HepG2 (cell line): ENCODE measurements around the gene CRY1. TPM values are rescaled to one million over a fixed set of nuclear protein-coding genes. Genes with fewer than 3 reads are reported as not detected.

Experiments
- AHR ChIP-seq: IDR thresholded peaks from 2 replicates; pipeline ENCODE4 v1.6.1; 2018; ENCODE audit warnings: missing genetic modification reagents, missing compliant biosample characterization
- BRCA1 ChIP-seq: sonication (generic); formaldehyde crosslinking; IDR thresholded peaks from 2 replicates; pipeline ENCODE4 v1.4.0; 2020; ENCODE audit warnings: missing genetic modification reagents
- CREB1 ChIP-seq, 2 experiments: fragments of 450-650 bp in 1 of 2; IDR thresholded peaks; 2 replicates each; pipeline ENCODE4 v1.6.1; 2016 to 2017; ENCODE audit warnings: control low read depth in 1 of 2, mild to moderate bottlenecking in 1 of 2, missing compliant biosample characterization in 1 of 2, missing genetic modification characterization in 1 of 2
- ETV6 ChIP-seq: sonication (generic); formaldehyde crosslinking; conservative IDR thresholded peaks from 2 replicates; pipeline ENCODE4 v1.4.0; 2020; ENCODE audit warnings: missing genetic modification reagents
- HHEX ChIP-seq: IDR thresholded peaks from 2 replicates; pipeline ENCODE4 v1.6.1; 2016; ENCODE audit warnings: control low read depth
- KAT7 ChIP-seq: IDR thresholded peaks from 2 replicates; pipeline ENCODE4 v1.6.1; 2018; ENCODE audit warnings: borderline replicate concordance, missing compliant biosample characterization
- KDM3A ChIP-seq: IDR thresholded peaks from 2 replicates; pipeline ENCODE4 v1.6.1; 2018; ENCODE audit warnings: low read depth, missing compliant biosample characterization
- MAX ChIP-seq: IDR thresholded peaks from 2 replicates; pipeline ENCODE4 v1.6.1; 2012; ENCODE audit warnings: inconsistent platforms
- MLLT10 ChIP-seq: sonication (generic); formaldehyde crosslinking; IDR thresholded peaks from 2 replicates; pipeline ENCODE4 v1.4.0; 2020; ENCODE audit warnings: missing genetic modification reagents
- NFIB ChIP-seq: sonication (generic); formaldehyde crosslinking; IDR thresholded peaks from 2 replicates; pipeline ENCODE4 v1.9.0; 2021; ENCODE audit warnings: missing genetic modification reagents, mild to moderate bottlenecking, borderline replicate concordance
- NFYB ChIP-seq: sonication (generic); formaldehyde crosslinking; IDR thresholded peaks from 2 replicates; pipeline ENCODE4 v1.4.0; 2020; ENCODE audit warnings: missing genetic modification reagents
- REPIN1 ChIP-seq: sonication (generic); formaldehyde crosslinking; IDR thresholded peaks from 2 replicates; pipeline ENCODE4 v1.8.0; 2022; ENCODE audit warnings: missing genetic modification reagents, low read depth, mild to moderate bottlenecking, borderline replicate concordance
- SP2 ChIP-seq: sonication (generic); formaldehyde crosslinking; IDR thresholded peaks from 2 replicates; pipeline ENCODE4 v1.5.1; 2020; ENCODE audit warnings: mild to moderate bottlenecking, missing genetic modification reagents
- TFDP2 ChIP-seq: sonication (generic); formaldehyde crosslinking; IDR thresholded peaks from 2 replicates; pipeline ENCODE4 v1.4.0; 2020; ENCODE audit warnings: missing genetic modification reagents
- THAP11 ChIP-seq: IDR thresholded peaks from 2 replicates; pipeline ENCODE4 v1.6.1; 2016; ENCODE audit warnings: missing biosample characterization, missing genetic modification reagents
- ZBTB44 ChIP-seq: sonication (generic); formaldehyde crosslinking; IDR thresholded peaks from 2 replicates; pipeline ENCODE4 v1.4.0; 2020; ENCODE audit warnings: missing genetic modification reagents
- ZFP82 ChIP-seq: sonication (generic); formaldehyde crosslinking; IDR thresholded peaks from 2 replicates; pipeline ENCODE4 v1.5.1; 2020; ENCODE audit warnings: mild to moderate bottlenecking, missing genetic modification reagents, borderline replicate concordance
- ZMAT3 ChIP-seq: sonication (generic); formaldehyde crosslinking; conservative IDR thresholded peaks from 2 replicates; pipeline ENCODE4 v1.7.0; 2021; ENCODE audit warnings: missing genetic modification reagents
- ZNF33B ChIP-seq: sonication (generic); formaldehyde crosslinking; IDR thresholded peaks from 2 replicates; pipeline ENCODE4 v1.5.1; 2020; ENCODE audit warnings: mild to moderate bottlenecking, missing genetic modification reagents
- ZNF552 ChIP-seq: sonication (generic); formaldehyde crosslinking; IDR thresholded peaks from 2 replicates; pipeline ENCODE4 v1.9.0; 2022; ENCODE audit warnings: missing genetic modification reagents, mild to moderate bottlenecking, borderline replicate concordance
- ZNF672 ChIP-seq: sonication (generic); formaldehyde crosslinking; IDR thresholded peaks from 2 replicates; pipeline ENCODE4 v1.8.1; 2022; ENCODE audit warnings: missing genetic modification reagents
- ZNF891 ChIP-seq: sonication (generic); formaldehyde crosslinking; IDR thresholded peaks from 2 replicates; pipeline ENCODE4 v1.5.0; 2020; ENCODE audit warnings: mild to moderate bottlenecking, missing genetic modification reagents
- polyA plus RNA-seq, 8 experiments: library from polyadenylated mRNA; depleted of rRNA in 3 of 8; stranded (reverse) in 7 of 8; unstranded in 1 of 8; fragments of >200 nt; fragmentation: Illumina TruSeq in 4 of 8; extraction: Trizol in 4 of 8; gene quantifications; 2 replicates each; pipeline versions ENCODE4 v1.2.1 to v1.2.3, GENCODE V29; 2011 to 2016; ENCODE audit warnings: low read depth in 4 of 8, missing spikeins in 1 of 8, mixed read lengths in 1 of 8; ENCODE audit not compliant: insufficient read depth in 1 of 8
- total RNA-seq, 5 experiments: library from RNA; depleted of rRNA; stranded (reverse); fragments of >200 nt; fragmentation: Illumina TruSeq; extraction: Trizol; gene quantifications; 2 replicates each; pipeline ENCODE4 v1.2.3, GENCODE V29; 2016; ENCODE audit warnings: low read depth in 1 of 5
- TF ChIP-seq, protein P1 (sequence below): sonication (generic); formaldehyde crosslinking; IDR thresholded peaks from 2 replicates; pipeline ENCODE4 v1.5.1; 2020; ENCODE audit warnings: mild to moderate bottlenecking, moderate library complexity, missing genetic modification reagents
- TF ChIP-seq, protein P2 (sequence below): sonication (generic); formaldehyde crosslinking; IDR thresholded peaks from 2 replicates; pipeline ENCODE4 v1.4.0; 2020; ENCODE audit warnings: missing genetic modification reagents

CRY1 gene
- total and polyA plus RNA-seq, 2 of the 13 experiments (the other 11 are each of a cell fraction or from before 2014, with no cell fraction given) = 11.4 to 13.9 TPM

DNA sequence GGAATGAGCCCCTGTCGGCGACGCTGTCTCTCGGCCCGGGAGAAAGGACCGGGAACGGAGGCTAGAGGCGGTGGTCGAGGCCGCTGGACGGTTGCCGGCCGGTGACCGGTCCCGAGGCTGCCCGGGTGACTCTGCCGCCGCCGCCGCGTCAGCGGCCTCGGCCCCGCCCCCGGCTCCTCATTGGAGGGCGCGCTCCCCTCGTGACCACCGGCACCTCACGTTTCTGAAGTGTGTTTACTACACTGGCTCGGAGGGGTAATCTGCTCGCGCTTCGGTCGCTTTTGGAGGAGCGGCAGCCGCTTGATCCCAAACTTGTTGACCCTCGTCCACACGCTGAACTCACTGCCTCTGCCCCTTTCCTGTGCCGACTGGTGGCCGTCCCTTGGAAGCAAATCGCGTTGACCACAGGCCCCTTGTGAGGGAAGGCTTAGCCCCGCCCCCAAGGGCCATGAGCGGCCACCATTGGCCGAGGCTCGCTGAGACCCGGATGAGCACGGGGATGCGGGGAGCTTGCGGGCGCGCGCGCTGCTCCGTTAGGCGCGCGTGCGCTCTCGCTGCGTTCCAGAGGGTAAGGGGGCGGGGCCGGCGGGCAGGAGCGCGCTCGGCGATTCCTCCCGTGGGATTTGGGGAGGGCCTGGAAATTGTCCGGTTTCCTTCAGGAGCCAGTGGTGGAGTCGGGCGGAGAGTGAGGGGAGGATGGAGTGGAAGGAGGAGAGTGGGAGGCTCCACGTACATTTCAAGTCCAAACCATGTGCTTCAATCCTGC, at the start of gene CRY1 (continued):
- TF ChIP-seq, protein P1, sequence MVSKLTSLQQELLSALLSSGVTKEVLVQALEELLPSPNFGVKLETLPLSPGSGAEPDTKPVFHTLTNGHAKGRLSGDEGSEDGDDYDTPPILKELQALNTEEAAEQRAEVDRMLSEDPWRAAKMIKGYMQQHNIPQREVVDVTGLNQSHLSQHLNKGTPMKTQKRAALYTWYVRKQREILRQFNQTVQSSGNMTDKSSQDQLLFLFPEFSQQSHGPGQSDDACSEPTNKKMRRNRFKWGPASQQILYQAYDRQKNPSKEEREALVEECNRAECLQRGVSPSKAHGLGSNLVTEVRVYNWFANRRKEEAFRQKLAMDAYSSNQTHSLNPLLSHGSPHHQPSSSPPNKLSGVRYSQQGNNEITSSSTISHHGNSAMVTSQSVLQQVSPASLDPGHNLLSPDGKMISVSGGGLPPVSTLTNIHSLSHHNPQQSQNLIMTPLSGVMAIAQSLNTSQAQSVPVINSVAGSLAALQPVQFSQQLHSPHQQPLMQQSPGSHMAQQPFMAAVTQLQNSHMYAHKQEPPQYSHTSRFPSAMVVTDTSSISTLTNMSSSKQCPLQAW = peak; percentile 83
- TF ChIP-seq HHEX (CRISPR knock-in tag) = no peak
- no peak for TF ChIP-seq ZNF672
- peak; percentile 9 for TF ChIP-seq ZFP82
- TF ChIP-seq ZNF891 (CRISPR knock-in tag) = no peak
- TF ChIP-seq, protein P2, sequence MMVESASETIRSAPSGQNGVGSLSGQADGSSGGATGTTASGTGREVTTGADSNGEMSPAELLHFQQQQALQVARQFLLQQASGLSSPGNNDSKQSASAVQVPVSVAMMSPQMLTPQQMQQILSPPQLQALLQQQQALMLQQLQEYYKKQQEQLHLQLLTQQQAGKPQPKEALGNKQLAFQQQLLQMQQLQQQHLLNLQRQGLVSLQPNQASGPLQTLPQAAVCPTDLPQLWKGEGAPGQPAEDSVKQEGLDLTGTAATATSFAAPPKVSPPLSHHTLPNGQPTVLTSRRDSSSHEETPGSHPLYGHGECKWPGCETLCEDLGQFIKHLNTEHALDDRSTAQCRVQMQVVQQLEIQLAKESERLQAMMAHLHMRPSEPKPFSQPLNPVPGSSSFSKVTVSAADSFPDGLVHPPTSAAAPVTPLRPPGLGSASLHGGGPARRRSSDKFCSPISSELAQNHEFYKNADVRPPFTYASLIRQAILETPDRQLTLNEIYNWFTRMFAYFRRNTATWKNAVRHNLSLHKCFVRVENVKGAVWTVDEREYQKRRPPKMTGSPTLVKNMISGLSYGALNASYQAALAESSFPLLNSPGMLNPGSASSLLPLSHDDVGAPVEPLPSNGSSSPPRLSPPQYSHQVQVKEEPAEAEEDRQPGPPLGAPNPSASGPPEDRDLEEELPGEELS (CRISPR knock-in tag) = no peak
- TF ChIP-seq ZNF552 (CRISPR knock-in tag) = peak; percentile 46; the same call in 1 of the 2 replicates
- no peak; the same call in 1 of the 2 replicates for TF ChIP-seq KDM3A
- TF ChIP-seq MAX = peak; percentile 94
- TF ChIP-seq MLLT10 (CRISPR knock-in tag) = no peak
- TF ChIP-seq REPIN1 (CRISPR knock-in tag) = peak; percentile 88
- no peak for TF ChIP-seq KAT7 (CRISPR knock-in tag)
- TF ChIP-seq AHR (CRISPR knock-in tag) = no peak; the same call in 1 of the 2 replicates
- no peak for TF ChIP-seq ETV6
- peak; percentile 95 for TF ChIP-seq ZMAT3 (CRISPR knock-in tag)
- TF ChIP-seq ZNF33B (CRISPR knock-in tag) = no peak
- TF ChIP-seq SP2 = peak; percentile 84
- peak; percentile 90 for TF ChIP-seq NFYB (CRISPR knock-in tag)
- no peak for TF ChIP-seq ZBTB44 (CRISPR knock-in tag)
- TF ChIP-seq TFDP2 (CRISPR knock-in tag) = peak; percentile 74
- TF ChIP-seq THAP11 = peak; percentile 75
- peak; percentile 64 for TF ChIP-seq CREB1 (IDR thresholded peaks at IDR 0.05)
- peak; percentile 72 for TF ChIP-seq CREB1 (CRISPR knock-in tag; IDR thresholded peaks at IDR 0.05)
- TF ChIP-seq BRCA1 (CRISPR knock-in tag) = no peak
- TF ChIP-seq NFIB (CRISPR knock-in tag) = no peak
